ENCODE measurements around the gene LGALS8. TPM values are rescaled to one million over a fixed set of nuclear protein-coding genes. Genes with fewer than 3 reads are reported as not detected.

Gene LGALS8
- total RNA-seq, 1 donor from 2014 or later: 66.0 TPM

DNA sequence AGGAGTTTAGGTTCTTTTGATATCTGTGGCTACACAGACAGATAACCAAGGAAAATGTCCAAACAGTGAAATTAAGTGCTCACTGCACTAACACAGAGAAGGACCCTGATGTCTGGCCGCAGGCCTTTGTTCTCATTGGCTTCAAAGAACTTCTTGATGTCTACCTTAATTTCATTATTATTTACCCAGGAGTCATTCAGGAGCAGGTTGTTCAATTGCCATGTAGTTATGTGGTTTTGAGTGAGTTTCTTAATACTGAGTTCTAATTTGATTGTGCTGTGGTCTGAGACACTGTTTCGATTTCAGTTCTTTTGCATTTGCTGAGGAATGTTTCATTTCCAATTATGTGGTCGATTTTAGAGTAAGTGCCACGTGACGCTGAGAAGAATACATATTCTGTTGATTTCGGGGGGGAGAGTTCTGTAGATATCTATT, 15.2 kb upstream of the LGALS8 start:
- no peak for DNase-seq (ENCODE audit: low spot score in 2 of 2)
- no peak for FAIRE-seq

DNA sequence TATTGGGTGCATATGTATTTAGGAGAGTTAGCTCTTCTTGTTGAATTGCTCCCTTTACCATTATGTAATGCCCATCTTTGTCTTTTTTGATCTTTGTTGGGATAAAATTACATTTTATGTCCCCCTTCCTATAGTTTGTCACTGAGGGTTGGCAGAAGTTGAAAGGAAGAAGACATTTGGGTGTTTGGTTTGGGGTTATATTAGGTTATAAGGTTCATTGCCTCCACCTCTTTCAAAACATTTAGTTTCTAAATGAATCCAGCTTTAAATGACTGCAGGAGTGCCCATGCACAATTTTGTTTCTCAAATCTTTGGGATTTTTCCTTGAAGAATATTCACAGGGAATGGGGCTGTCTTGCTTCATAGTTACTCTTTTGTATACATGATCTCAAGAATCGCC, 14.6 kb upstream of the LGALS8 start:
- no peak for FAIRE-seq

DNA sequence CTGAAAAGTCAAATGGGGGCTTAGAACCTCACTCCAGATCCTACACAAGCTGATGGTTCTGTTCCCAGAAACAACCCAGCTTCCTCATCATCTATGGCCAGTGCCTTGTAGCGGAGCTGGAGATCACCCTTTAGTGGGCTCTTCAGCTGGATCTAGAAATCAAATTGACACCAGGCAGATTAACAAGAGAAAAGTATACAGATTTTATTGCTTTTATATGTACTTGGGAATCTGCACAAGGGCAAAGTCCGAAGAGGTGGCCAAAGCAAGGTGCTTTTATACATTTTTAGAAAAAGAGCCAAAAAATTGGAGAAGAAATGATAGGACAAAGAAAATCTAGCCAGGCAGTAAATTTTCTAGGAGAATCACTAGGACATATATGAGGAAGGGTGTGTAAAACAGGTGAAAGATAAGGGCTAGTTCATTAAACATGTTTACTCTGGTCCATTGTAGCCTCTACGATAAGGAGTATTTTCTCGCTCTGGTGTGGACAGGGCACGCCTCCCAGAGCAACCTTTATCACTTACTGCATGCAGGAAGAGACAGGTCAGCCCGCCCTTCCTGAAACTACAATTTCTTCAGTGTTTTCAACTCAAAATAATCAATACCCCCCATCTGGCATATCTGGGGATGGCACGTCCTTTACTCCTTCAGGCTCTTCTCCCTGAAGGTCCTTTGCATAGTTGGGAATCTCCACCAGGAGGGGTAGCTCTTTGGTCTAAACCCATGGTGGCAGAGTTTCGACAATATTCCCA, 14.0 kb upstream of the LGALS8 start:
- FAIRE-seq (no peak), DNase-seq (ENCODE audit: low spot score in 2 of 2) (no peak)

More for the DNA sequence above, 14.6 kb upstream of the LGALS8 start:
- DNase-seq (ENCODE audit: low spot score in 2 of 2): no peak

DNA sequence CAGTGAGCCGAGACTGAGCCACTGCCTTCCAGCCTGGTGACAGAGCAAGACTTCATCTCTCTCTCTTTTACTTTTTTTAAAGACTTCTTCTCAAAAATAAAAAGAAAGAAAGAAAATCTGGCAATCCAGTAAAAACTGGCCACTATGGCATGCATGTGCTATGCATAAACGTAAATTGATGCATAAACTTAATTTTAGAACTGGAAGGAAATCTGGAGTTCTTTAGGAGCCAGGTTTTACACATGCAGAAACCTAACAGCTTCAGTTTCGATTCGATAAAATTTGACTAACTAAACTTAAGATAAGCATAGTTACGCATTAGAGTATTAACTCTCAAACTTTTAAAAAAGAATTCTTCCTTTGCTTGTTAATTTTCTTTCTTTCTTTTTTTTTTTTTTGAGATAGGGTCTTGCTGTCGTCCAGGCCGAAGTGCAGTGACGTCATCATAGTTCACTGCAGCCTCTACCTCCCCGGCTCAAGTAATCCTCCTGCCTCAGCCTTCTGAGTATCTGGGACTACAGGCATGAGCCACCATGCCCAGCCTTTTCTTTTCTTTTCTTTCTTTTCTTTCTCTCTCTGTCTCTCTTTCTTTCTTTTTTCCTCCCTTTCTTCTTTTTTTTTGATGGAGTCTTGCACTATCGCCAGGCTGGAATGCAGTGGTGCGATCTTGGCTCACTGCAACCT, 11.9 kb upstream of the LGALS8 start:
- DNase-seq (ENCODE audit: low spot score in 2 of 2): no peak

DNA sequence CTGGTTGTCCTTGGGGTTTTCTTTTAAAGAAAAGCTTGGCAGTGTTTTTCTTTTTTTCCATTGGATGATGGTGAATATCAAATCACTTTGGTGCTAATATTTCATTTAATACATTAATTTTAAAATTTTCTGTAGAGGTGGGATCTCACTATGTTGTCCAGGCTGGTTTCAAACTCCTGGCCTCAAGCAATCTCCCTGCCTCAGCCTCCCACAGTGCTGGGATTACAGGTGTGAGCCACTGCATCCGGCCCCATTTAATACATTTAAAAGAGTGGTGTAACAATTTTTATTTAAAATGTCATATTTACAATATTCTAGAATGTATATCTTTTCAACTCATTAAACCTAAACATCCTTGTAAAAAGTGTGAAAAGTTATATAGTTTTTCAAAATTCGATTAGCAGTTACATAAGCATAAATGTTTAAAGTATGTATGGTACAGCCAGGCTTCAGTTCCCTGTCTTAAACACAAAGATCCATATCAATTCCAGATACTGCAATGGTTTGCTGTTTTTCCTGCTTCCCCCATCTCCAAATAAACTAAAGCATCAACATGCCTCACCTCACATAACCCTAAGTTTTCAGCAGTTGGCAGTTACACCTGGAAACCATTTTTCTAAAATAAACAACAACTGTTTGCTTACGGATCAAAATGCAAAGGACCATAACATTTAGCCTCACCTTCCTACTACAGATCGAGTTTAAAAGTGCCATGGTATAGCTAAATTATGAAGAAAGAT, 8.9 kb upstream of the LGALS8 start:
- no peak for DNase-seq (ENCODE audit: low spot score in 2 of 2)
- FAIRE-seq: no peak

More for the DNA sequence above, 11.9 kb upstream of the LGALS8 start:
- no peak for FAIRE-seq

DNA sequence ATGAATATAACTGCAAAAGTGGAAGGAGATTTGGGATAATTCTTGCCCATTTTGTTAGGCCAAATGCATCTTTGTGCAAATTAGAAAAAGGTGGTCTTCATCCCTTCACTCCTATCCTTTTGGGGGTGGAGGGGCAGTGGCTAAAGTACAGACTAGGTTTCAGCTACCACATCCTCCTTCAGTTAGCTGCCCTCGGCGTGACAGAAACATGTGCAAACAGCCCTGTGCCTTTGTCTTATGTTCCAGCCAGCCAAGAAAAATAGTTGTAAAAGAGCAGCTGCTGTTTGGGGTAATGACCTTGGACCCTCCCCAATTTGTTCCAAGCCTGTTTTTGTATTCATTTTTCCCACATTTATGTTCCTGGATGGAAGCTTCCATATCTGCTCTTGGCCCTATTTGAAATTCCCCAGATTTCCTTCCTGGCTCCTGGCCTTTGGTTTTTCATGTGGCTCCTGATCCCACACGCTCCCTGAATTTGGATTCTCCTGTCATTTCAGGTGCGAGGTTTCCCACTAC, 8.3 kb upstream of the LGALS8 start:
- DNase-seq (ENCODE audit: low spot score in 2 of 2) (no peak), FAIRE-seq (no peak)

DNA sequence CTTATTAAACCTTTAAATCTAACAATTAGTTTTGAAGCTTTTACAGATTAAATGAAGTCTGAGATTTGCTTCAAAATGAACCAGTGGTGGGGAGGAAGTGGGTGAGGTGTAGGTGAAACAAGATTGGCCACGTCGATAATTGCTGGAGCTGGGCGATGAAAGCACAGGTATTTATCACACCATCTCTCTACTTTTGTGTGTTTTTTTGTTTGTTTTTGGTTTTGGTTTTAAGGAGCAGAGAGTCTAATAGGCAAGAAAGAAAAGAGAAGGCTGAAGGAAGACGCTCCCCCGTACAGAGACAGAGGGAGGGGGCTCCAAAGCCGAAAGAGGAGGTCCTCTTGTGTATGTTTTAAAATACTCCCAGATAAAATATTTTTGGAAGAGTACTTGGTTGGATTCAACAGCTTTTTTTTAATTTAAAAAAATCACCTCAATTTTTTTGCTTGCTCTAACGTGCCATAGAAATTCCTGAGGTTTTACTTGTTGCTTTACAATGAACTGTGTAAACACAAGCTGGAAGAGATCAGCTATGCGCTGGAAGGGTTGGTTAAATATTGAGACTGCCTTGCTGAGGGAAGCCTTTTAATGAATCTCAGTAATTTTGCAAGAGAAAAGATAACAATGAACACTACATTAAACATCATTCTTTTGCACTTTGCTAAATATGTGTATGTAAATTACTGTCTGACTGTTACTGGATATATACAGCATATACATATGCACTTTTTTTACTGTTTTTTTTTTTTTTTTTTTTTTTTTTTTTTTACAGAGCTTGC, 6.7 kb upstream of the LGALS8 start:
- DNase-seq (ENCODE audit: low spot score in 2 of 2) (no peak), FAIRE-seq (no peak)

DNA sequence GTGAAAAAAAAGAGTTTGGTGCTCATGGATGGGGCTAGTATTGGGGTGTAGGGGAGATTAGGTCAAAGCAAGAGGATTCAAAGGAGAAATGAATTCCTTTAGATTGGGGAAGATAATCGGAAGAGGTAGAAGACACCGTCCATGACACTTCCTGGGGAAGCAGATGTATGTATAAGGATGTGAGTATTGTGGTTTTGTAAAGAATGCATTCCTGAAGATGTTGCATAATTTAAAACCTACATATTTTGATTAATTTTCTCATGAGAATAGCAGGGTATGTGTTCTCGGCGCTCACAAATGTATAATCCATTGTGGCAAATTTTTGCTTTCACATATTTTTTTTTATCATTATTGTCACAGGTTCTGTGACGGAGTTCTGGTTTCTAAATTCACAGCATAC, 5.5 kb upstream of the LGALS8 start:
- FAIRE-seq (no peak), DNase-seq (ENCODE audit: low spot score in 2 of 2) (no peak)

DNA sequence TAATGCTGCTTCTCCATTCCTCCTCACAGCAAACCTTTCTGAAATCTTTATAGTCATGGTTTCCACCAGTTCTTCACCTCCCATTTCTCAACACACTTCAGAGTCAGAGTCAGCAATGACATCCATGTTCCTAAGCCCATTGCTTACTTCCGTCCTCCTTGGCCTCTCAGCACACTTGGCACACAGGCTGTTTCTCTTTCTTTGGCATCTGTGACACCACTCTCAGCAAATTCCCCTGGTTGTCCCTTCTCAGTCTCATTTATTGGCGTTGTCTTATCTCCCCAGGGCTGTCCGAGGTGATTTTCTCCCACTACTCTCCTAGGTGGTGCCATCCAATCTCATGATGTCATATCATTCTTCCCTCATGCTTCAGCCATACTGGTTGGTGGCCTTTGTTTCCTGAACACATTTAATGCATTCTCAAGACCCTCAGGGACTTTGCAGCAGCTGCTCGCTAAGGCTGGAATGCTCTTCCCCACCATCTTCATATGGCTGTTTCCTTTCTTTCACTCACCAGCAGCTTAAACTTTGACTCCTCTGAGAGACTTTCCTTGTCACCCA, 3.3 kb upstream of the LGALS8 start:
- no peak for FAIRE-seq

DNA sequence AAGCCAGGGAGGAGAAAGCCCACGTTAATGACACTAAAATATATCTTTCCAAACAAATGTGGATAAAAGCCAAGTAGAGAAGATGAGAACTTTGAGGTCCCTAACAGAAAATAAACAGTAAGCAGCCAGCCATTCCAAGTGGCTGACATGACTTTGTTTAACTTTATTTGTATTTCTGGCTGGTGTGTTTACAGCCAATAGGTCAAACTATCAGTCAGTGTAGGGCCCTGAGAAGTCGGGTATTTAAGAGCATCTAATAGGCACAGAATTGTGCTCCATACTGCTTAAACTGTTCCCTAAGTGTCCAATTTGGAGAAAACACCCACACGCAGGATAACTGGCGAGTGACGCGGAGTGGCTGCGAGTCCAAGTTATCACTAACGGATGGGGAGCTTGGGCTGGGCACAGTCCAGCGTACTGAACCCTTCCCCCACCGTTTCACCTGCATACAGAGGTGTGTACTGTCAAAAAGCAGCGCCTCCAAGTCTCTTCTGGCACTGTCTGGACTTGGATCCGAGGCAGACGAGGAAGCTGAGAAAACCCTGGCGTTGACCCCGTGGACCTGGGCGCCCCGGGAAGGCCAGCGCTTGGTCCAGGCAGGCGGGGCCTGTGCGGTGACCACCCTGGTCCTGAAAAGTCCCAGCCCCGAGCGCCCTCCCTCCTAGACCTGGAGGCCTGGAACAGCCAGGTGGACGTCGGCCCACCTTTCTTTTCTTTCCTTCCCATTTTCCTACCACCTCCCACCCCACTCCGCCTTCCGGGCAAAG, 662 bp upstream of the LGALS8 start:
- DNase-seq (ENCODE audit: low spot score in 2 of 2): no peak
- no peak for FAIRE-seq

More for the DNA sequence above, 3.3 kb upstream of the LGALS8 start:
- no peak for DNase-seq (ENCODE audit: low spot score in 2 of 2)

DNA sequence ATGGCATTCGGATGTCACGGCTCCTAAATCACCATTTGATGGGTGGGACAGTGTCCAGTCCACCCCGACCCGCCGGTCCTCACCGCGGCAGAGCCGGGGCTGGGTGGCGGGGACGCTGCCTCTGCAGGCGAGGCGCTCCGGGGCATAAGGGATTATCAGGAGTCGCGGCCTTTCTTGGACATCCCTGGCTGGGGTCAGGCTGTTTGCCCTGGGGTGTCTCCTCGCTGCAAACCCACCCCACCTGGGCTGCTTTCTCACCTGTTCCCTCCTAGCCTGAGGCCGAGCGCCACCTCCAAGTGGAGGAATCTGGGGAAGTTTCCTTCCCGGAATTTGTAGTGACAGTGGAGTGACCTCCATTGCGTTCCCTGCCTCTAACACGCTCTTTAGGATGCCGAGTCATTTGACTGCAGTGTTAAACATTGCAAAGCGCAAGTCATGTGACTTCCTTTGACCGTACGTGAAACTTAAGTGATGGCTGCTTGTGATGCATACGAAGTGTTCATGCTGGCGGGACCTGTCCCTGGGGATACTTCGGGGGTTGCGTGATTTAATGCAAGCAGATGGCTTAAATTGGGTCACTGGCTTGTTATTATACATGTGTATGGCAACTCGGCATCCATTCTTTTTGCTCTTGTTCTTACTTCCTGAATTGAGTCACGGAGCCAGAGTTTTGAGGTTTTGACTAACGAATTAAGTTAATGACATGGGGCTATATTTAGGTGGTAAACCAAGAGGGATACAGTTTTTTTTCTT, 536 bp downstream of the LGALS8 start:
- FAIRE-seq (no peak), DNase-seq (ENCODE audit: low spot score in 2 of 2) (peak; percentile 45 to 63)

DNA sequence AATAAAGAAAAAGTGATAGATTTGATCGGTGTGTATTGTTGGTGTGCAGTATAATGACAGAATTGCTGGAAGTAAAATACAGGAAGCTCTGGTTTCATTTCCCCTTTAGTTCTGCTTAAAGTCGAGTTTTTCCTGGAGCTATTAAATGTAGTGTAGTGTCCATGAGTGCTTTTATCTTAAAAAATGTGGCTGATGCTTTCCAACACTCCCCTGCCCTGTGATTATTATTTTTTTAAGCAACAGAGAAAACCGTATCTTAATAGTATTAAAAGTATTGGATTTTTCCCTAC, 1.1 kb downstream of the LGALS8 start:
- FAIRE-seq (no peak), DNase-seq (ENCODE audit: low spot score in 2 of 2) (no peak)

DNA sequence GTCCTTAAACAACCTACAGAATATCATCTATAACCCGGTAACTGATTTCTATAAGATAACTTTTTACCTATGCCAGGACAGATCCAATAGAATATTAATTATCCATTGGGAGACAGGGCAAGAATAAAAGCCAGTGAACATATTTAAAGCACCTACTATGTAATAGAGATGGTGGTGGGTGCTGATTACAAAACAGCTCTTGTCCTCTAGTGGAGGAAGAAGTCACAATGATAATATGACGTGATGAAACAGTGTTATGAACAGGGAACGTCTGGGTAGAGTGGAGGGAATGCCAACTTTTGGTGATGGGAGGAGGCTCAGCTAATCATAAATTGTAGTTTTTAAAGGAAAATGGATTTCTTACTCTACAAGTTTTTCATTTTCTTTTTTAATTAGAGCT, 2.3 kb downstream of the LGALS8 start:
- DNase-seq (ENCODE audit: low spot score in 2 of 2): no peak
- FAIRE-seq: no peak

DNA sequence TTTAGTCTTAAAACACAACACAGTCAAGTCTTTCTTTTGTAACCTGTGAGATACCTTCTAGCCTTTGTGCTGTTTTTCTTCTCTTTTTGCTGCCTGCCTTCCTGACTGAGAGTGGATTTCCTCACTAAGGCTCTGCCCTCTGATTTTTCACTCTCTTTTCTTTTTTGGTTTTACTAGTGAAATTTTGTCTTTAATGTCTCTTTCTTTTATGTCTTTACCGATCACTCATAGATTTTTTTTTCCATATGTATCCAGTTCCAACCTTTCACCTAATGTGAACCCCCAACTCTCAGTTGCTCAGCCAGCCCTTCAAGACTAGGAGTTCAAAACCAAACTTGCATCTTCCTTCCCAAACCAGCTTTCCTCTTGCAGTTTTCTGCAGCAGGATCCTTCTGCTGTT, 6.5 kb downstream of the LGALS8 start:
- FAIRE-seq: no peak
- no peak for DNase-seq (ENCODE audit: low spot score in 2 of 2)

DNA sequence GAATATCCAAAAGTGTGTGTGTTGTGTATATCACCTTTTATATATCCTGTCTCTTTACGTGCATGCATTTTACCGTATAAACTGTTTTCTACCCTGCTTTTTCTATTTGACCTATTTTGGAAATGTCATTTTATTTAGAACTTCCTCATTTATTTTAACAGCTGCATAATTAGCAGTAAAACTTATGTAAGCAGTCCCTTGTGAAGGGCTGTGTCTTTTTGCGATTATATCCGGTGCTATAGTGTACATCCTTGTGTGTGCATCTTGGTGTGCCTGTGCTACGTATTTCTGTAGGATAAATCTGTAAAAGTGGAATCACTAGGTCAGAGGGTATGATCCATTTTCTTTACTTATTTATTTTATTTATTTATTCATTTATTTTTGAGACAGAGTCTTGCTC, 7.2 kb downstream of the LGALS8 start:
- no peak for FAIRE-seq
- no peak for DNase-seq (ENCODE audit: low spot score in 2 of 2)

DNA sequence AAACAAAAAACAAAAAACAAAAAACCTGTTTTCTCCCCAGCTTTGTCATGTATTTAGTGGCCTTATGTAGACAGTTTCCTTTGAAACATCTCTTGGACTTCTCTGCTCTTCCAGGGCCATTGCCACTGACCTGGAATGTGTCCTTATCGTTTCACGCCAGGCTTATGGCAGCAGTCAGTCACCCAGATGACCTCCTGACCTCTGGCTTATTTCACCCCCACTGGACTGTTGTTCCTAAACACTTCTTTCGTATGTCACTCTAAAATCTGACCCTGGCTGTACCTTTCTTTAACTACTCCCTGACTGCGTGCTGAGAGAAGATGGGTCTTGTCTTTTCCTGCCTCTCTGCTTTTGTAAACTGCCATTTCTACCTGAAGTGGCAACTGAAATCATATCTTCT, 9.1 kb downstream of the LGALS8 start:
- no peak for DNase-seq (ENCODE audit: low spot score in 2 of 2)
- FAIRE-seq: no peak

DNA sequence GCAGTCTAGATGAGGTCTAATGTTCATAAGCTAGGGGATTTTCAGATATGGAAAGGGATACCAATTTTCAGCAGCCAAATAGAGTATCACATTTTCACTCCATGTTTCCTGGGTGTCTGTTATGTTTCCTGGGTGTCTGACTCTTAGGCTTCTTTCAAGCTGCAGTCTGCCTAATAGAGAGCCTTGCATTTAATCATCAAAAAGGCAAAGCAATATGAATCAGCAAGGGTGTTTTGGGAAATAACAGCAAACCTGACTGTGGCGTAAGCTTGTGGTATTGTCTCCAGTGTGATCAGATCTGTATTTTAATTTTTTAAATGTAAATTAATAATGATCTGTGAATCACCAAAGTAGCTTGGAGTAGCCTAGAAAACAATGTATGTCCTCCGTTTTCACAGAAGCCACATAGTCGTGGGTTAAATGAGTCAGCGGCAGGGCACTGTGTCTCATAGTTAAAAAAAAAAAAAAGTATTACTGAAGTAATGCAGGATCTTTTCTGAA, 10.4 kb downstream of the LGALS8 start:
- DNase-seq (ENCODE audit: low spot score in 2 of 2): no peak
- FAIRE-seq: no peak

DNA sequence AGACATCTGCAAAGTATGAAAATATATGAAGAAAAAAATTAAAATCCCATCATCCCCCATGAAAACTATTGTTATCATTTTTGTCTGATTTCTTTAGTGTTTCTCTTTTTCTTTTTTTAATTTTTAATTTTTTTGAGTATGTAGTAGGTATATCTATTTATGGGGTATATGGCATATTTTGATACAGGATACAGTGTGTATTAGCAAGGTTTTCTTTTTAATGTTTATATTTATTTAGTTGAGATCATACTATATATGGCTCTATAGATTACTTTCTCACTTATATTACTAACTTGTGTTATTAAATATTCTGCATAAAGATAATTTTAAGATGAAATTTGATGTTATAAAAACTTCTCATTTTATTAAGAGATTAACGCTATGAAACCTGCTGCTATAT, 11.4 kb downstream of the LGALS8 start:
- FAIRE-seq: no peak
- DNase-seq (ENCODE audit: low spot score in 2 of 2): no peak

Data from frontal cortex (tissue), 4 donors.